Renal pelvis (tissue), 4 donors: ENCODE data around the gene ABCA2. TPM values are rescaled to one million over a fixed set of nuclear protein-coding genes. Genes with fewer than 3 reads are reported as not detected.
"Not testable (repeated sequence)": the region's sequence is repeated elsewhere in the genome, so short reads cannot be mapped to it uniquely, and the experiment has no call there.

Experiments
- DNase-seq: peaks from one replicate; pipeline ENCODE4 v3.0.0-alpha.2; 2013
- polyA plus RNA-seq, 3 donors: library from polyadenylated mRNA; unstranded; fragments of 120-200 nt; gene quantifications; one replicate each; pipeline ENCODE4 v1.2.1, GENCODE V29; 2013; ENCODE audit not compliant: insufficient read length in 3 of 3

The ABCA2 gene
- polyA plus RNA-seq, 3 donors, result 56.6 to 68.7 (median 63.6) TPM

DNA sequence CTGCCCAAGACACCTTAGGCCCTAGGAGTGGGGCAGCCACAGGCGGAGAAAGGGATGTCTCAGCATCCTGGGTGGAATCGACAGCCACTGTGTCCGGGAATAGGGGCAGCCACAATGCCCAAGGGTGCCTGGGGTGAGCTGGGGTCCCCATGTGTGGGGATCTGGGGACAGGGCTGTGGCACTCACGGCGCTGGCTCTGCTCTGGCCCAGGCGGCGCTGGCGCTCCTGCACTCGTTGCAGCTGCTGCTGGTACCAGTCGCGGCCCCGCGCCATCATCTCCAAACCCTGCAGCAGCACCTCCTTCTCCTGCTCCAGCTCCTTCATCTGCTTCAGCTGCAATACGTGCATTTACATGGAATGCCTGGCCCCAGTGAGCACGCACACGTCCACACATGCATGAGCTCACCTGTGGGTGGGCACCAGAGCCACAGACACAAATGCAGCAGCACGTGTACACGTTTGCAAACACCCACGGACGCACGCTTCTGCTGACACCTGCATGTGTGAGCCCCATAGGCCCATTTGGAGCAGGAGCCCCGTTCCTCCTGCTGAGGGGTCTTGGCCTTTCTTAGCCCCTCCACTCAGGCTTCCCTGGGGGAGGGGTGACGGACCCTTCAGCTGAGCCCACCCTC is 37.4 kb upstream of the ABCA2 start:
- DNase-seq, result no peak

DNA sequence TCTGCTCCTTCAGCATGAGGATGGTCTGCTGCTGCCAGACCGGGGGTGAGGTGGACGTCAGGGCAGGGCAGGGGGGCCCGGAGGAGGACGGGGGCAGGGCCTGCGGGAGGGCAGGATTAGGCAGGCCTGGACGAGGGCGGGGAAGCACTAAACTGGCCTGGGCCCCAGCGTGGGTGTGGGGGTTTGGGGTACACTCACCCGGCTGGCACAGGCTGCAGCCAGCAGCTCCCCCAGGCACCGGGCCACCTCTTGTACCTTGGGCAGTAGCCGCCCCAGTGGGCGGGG is 36.8 kb upstream of the ABCA2 start:
- no peak for DNase-seq

DNA sequence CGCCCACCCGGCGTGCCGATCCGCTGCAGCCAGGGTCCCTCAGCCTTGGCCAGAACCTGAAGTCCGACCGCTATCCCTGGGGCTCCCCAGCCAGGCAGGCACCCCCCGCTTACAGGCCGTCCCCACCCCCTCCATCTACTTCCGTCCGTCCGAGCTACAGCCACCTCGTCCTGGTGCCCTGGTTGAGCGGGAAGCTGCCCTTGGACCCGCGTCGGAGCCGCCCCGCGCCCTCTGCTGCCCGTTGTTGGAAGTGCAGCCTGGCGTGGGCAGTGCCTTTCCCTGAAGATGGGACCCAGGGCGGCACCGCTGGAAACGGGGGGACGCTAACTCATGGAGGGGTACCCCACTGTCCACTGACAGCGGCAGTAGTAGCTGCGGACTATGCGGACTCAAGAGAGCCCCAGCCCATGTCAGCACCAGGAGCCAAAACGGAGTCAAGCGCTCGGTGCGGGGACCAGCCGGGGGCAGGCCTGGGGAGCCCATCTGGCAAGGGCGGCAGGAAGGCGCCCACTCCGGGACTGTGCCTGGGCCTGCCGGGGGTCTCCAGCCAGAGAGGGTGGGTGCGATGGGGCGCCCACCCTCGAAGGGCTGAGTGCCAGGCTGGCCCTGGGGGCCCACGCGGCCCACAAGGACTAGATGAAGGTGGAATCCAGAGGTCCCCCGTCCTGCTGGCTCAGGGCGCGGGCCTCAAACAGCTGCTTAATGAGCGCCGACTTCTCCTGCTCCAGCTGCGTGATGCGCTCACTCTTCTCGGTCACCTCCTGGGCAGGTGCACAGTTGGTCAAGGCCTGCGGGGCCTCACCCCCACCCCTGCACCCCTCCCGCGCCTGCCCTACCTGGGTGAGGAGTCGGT is 36.2 kb upstream of the ABCA2 start:
- no peak for DNase-seq

DNA sequence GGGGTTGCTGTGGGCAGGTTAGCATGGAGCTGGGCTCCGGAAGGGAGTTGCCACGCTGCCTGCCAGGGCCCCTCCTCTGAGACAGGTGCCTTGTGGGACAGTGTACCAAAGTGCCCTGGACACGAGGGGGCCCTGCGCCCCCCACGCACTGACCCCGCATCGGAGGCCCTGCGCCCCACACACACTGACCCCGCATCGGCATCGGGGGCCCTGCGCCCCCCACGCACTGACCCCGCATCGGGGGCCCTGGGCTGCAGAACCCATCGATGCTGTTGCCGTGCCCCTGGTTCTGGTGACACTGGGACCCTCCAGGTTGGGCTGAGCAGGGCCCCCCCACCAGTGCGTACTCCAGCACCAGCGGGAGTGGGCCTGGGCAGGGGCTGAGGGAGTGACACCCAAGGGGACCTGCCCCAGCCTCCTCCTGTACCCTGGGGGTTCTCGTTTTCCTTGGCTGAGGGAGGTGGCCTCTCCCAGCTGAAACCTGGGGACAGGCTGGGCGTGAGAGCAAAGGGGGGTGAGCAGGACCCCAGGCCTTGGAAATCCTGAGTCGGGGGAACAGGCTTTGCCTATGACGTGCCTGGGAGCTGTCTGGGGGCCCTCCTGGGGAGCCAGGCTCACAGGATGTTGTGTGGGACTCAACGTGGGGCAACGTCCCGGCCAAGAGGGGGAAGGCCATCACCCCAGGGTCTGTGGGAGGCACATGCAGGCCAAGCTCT is 35.4 kb upstream of the ABCA2 start:
- DNase-seq, result no peak

DNA sequence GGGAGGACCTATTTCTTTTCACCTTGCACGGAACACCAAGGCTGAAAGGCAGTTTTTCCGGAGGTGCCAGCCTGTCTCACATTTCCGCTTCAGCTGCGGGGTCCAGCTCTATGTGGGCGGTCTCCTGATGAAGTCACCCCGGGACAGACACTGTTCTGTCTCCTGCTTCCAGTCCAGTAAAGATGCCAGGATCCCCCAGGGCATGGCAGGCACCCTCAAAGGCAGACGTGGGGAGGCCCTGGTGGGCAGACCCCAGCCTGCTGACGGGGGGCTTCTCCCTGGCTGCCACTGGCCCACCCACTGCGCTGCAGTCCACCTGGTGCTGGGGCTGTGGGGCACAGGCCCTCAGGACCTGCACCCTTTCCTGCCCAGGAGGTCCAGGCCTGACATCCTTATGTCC is 34.8 kb upstream of the ABCA2 start:
- not testable (repeated sequence) for DNase-seq

DNA sequence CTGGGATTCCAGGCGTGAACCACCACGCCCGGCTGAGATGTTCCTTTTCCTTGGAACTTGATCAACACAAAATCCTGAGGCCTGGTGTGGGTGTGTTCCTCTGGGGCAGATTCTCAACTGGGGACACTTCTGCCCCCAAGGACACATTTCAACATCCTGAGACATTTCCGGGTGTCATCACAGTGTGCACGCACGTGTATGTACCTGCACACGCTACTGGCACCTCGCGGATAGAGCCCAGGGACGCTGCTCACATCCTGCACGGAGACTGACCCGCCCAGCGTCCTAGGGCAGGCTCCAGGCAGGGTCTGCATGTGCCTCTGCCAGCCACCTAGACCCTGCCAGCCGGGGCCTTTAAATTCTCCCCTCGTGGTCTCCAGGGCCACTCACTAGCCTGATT is 34.3 kb upstream of the ABCA2 start:
- DNase-seq, result no peak

DNA sequence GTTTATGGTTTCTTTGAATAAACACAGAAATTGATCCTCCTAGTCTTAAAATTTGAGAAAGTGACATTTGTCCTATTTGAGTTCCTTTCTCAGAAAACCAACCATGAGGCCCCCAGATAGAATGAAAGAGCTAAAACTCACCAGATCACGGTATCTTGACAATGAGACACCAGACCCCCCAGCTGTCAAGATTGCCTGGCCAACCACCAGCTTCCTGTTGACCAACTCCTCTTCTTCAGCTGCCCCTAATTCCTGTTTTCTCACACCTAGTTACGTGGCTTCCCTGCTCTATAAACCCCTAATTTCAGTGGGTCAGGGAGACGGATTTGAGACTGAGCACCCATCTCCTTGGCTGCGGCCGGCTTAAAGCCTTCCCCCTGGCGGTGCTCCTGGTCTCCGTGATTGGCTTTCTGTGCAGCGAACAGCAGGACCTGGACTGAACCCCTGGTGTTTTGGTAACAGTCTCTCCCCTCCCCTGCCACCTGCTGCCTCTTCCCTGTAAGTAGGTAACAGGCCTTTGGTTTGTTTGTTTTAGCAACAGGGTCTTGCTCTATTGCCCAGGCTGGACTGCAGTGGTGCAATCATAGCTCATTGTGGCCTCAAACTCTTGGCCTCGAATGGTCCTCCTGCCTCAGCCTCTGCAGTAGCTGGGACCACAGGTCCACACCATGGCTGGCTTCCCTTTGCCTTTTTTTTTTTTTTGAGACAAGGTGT is 30.6 kb upstream of the ABCA2 start:
- no peak for DNase-seq

DNA sequence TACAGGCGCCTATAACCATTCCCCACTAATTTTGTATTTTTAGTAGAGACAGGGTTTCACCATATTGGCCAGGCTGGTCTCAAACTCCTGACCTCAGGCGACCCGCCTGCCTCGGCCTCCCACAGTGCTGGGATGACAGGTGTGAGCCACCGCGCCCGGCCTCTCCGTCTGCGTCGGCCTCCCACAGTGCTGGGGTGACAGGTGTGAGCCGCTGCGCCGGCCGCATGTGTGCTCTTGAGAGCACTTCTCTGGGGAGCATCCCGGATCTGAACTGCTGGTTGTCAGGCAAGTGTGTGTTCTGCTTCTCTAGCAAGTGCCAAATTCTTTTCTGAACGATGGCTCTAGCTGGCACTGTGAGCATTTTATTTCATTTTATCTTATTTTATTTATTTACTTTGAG is 29.5 kb upstream of the ABCA2 start:
- DNase-seq, result no peak

DNA sequence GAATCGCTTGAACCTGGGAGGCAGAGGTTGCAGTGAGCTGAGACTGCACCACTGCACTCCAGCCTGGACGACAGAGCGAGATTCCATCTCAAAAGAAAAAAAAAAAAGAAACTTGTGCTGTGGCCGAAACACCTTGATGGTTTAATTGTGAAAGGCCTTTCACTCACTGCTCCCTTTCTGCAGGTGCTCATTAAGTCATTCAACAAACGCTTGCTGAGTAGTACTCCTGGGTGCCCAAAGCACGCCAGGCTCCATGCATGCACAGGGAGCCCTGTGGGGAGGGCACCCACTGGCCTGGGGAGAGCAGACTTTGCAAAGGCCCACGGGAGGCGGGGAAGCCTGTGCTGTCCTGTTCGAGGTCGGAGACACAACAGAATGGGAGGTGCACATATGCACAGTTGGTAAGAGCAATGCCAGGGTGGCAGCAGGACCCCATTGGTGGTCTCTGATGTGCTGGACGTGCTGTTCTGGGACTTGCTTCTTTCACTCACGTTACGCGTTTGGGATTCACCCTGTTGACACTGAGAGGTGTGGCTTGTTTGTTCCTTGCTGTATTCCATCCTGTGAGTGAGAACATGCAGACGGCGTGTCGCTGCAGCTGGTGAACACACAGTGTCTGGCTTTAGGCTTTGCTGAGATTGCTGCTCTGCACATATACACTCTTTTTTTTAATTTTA is 28.8 kb upstream of the ABCA2 start:
- DNase-seq, result no peak

DNA sequence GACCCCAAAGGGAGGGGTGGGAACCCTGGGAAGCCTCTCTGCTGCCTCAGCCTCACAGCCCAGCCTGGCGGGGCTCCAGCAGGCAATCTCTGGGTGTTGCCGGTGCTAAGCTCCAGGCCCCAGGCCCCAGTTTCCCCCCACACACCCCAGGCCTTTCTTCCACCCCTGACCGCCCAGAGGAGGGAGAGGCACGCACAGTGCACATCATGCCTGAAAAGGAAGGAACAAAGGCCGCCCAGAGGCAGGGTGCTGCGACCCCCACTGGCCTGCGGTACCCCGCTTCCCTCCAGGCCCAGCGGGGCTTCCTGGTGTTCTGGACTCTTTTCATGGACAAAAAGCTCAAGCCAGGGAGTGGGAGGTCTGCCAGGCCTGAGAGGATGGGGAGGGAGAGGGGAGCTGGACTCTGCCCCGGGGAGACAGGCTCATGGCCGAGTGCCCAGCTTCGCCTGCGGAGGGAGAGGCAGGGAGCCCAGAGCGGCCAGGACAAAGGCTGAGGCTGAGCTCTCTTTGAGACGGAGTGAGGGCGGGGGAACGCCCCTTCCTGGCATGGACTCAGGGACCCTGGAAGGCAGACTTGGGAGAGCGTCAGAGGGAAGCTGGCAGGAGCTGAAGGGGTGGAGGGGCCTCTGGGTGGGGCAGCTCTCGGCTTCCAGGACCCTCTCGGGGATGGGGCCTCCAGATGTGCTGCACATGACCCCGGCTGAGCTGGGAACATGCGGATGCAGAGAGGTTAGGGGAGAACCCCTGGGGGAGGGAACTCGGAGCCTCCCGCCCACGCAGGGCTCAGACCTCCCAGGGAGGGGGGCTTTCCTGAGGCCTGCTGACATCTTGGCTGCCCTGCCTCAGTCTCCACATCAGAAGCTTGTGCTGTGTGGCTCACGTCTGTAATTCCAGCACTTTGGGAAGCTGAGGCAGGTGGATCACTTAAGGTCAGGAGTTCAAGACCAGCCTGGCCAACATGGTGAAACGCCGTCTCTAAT is 27.6 kb upstream of the ABCA2 start:
- peak; percentile 70 for DNase-seq

DNA sequence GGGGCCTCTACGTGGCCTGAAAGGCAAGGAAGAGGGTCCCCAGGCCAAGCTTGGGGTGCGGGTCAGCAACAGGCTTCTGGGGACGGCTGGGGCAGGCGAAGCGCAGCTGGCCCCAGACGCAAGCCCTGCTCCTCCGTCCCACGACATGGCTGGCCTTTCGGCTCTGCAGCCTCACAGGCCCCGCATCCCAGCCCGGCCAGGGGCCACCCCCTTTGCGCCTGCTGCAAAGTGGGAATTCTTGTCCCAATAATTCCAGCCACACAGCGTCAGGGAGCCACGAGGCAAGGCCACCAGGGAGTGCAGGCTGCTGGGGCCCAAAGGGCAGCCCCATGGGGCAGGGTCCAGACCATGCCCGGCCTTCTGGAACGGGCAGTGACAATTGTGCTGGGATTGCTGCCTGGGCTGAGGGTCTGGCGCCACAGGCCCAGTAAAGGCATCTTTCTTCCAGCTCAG is 26.9 kb upstream of the ABCA2 start:
- DNase-seq, result no peak

DNA sequence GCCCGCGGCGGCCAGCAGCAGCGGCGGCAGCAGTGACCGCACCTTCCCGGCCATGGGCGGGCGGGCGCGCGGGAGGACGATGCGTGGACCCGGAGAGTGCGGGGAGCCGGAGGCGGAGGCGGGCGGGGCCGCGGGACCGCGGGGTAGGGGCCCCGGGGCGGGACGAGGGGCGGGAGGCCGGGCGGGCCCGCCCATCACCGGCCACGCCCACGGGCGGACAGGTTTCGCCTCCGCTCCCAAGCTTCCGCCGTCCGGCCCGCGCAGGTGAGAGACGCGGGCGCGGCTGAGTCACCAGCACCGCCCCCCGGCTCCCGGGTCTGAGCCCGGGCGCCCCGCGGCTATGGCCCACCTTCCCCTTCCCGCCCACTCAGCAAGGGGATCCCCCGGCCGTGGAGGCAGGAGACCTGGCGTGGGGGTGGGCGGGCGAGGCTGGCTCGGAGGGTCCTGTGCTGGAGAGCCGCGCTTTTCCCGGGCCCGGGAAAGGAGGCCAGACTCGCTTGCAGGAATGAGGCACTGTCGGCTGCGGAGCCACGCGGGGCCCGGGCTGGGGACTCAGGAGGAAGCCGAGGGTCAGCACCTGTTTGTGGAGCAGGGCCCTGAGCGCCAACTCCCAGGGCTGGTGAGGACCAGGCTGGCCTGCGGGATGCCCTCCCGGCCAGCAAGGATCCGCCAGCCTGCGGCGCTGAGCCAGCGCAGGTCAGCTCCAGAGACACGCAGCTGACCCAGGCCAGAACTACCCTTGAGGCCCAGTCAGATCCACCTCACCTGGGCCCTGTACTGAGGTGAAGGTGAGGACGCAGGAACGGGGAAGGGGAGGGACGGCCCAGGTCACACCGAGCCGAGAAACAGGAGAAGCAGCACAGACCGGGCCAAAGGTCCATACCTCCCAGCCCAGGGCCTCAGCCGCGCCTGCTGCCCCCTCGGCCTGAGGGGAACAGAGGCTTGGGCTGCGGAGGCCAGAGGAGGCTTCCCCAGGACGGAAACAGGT is 26.2 kb upstream of the ABCA2 start, which contains the start of gene ENTPD2:
Gene ENTPD2 (minus strand): TSS at position 118 of the 988 bp plus-strand sequence. CDS start 64 bp downstream, at position 54.
- DNase-seq, result no peak

DNA sequence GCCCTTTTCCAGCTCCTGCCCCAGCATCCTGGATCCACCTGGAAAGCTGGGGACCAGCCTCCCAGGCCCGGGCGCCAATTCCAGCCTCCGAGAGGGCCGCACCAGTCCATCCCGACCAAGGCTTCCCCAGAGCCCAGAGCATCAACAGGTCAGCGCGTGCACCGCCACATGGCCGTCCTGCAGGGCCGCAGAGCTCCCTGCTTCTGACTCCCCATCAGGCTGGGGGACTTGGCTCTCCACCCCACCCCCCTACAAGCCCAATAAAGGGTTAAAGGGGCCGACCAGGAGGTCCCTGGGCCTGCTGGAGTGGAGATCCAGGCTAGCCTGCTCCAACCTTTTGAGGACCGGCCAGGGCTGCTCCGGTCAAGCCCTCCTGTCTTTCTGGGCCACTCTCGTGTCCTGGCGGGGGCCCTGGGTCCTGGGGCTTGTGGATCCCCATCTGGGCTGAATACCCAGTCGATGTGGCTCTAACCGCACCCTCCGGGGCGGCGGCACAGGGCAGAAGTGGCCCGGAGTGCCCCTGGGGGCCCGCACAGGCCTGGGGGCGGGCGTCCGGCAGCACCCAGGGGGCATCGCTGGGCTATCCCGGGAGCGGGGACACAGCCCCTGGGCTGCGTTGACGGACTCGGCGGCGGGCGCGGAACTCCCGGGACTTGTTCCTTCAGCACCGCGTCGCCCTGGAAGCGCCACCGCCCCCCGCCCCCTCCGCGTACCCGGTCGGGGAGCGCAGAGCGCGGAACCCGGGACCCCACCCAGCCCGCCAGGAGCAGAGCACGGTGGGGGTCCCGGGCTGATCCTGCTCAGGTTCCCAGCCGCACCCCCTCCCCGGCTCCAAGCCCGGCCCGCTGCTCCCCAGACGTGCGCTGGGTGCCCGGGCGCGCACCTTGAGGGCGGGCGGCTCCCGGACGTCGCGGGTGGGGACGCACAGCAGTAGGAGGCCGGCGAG is 25.2 kb upstream of the ABCA2 start:
- no peak for DNase-seq

DNA sequence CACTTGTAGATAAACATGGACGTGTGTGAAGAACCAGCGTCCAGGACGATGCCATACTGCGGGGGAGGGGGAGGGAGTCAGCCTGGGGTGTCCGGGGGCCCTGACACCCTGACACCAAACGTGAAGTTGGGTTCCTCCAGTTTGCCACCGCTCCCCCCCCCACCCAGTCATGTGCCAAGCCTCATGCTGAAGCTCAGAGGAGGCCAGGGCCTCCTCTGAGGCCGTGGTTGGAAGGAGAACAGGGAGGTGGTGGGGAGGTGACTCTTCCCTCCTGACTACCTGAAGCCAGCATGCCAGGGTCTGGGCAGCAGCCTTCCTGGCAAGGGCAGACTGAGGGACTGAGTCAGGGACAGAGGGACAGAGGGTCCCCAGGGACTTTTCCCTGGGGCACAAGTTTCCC is 24.3 kb upstream of the ABCA2 start:
- no peak for DNase-seq

DNA sequence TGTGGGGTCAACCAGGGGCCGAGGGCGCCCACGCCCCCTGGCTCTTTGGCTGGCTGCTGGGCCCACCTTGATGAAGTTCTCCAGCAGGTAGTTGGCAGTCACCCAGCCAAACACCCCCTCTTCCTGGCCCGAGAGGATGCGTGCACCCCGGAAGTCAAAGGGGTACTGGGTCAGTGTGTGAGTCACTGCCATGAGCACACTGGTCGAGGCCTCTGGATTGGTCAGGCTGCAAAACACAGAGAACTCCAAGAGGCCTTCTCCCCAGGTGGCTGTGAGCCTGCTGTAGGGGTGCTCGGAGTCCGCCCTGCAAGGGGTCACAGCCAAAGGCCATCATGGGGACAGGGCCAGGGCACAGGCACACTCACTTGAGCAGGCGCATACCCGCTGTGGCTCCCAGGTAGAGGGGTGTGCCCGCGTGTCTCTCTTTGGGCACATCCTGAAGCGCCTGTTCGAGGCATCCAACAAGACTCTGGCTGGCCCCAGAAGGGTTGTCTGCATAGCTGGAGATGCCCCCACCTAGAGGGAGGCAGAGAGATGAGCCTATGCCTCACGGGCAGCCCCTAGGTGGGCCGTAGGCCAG is 23.2 kb upstream of the ABCA2 start:
- DNase-seq, result no peak

DNA sequence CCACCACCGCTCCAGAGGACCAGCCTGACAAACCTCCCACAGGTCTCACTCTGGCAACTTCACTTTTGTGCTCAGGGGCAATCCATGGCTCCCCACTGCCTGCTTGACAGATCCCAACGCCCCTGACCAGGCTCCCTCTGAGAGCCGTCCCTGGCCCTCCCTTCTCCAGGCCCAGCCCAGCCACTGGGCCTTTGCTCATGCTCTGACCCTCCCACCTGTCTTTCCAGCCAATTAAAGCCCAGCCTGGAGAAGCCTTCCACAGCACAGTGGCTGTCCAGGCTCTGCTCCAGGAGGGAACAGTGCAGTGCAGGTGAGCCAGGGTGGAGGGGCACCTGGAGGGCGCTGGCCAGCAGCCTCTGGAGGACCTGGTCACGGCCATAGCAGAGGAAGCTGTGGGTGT is 22.5 kb upstream of the ABCA2 start:
- no peak for DNase-seq
